HG03060 (cell line): ENCODE results near the gene NMNAT3.
"Not testable (repeated sequence)": the region's sequence is repeated elsewhere in the genome, so short reads cannot be mapped to it uniquely, and the experiment has no call there.

ENCODE experiments used
- ATAC-seq: cut with Tn5 transposase; IDR thresholded peaks from one replicate; pipeline ENCODE4 v1.9.1; 2021; ENCODE audit warnings: low read depth, moderate number of reproducible peaks; ENCODE audit not compliant: unreplicated experiment

Gene NMNAT3

DNA sequence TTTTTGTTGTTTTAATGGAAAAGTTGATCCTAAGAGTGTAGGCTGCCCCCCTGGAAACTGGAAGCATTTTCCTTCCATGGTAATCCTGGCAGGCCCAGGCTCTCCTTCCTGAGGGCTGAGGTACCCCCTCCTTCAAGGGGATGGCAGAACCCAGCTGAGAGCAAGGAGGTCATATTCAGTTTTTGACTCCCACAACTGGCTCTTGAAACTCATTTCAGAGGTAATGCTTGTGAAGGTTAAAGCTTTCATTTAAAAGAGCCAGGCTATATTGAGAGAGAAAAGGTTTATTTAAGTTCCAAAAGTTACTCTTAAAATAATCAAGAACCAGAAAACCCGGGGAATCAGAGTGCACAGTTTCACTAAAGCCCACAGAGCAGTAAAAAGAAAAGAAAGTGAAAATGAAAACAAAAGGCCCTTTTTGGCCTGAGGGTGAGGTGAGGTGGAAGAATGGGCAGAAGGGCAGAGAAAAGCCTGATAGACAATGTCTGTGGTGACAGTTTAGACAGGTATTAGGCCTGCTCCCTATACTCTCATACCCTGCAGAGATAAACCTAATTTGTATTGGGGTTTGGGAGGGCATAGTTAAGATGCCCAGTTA is 91.3 kb downstream of the NMNAT3 start:
- peak; percentile 82 for ATAC-seq

DNA sequence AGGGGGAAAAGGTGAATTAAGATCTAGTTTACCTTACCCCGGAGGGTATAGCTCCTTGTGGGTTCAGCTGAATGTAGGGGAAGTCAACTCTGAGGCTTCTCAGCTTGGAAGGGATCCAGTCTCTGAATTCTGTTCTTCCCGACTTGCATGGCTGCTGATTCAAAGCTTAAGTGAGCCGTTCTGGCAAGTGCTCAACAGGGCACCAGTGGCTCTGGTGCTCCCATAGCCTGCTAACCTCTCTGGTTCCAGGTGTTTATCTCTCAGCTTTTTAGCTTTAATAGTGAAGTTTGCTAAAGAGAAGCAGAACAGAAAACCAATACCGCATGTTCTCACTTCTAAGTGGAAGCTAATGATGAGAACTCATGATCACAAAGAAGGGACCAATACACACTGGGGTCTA is 92.0 kb downstream of the NMNAT3 start:
- no peak for ATAC-seq

- not testable (repeated sequence) for ATAC-seq
These were observed 94.1 kb downstream of the NMNAT3 start for GRCh38 chr3:139583651-139584050.

- no peak for ATAC-seq
These were observed 99.0 kb downstream of the NMNAT3 start for GRCh38 chr3:139578783-139579182.

GRCh38 chr3:139577909-139578308 is 99.9 kb downstream of the NMNAT3 start:
- no peak for ATAC-seq

DNA sequence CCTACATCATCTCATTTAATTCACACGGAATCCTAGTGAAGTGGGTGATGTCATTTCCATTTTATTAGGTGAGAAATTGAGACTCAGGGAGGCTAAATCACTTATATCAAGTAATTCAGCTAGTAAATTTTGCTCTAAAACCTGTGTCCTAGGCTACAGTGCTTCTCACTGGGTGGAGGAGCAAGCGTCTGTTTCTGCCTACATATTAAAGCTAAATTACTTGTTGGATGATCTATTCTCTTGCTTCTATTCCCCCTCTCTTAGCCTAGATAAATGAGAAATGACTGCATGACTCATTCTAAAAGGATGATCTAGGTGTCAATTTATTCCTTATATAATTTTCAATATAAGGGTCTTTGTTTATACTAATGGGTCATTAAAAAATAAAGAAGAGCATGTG is 100.4 kb downstream of the NMNAT3 start:
- ATAC-seq: no peak

DNA sequence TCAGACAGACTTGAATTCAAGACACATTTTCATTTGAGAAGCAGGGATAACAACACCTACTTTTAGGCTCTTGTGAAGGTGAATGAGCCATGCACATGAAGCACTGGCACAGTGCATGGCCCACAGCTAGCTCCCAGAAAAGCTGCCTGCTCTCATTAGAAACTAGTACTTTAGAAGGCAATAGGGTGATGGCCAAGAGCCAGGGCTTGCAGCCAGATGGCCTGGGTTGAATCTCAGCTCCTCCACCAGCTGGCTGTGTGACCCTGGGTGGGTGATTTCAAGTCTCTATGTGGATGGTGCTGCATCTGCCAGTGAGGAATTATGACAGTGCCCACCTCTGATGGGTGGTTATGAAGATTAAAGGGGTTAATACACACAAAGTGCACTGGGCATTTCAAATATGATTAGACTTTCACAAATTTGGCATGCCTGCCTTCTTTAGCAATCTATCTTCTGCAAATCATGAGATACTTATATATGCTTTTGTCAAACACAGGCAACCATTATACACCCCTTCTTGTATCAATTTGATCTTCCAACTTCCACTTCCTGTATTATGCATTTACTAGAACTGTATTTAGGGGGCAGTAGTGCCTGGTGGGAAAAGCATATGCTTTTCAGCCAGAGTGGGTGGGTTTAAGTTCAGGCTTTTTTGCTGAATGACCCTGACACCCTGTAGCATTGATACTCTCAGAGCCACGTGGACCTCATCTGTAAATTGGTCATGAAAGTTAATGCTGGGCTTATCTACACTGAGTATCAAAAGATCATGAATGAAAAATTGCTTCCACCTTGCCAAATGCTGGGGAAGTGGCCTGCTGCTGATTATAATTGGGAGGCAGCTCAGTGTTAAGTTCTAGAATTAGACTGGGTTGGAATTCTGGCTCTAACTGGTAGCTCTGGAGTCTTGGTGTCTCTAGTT is 103.5 kb downstream of the NMNAT3 start:
- no peak for ATAC-seq

GRCh38 chr3:139572847-139573672 is 104.7 kb downstream of the NMNAT3 start:
- no peak for ATAC-seq

GRCh38 chr3:139571711-139572110 is 106.1 kb downstream of the NMNAT3 start:
- no peak for ATAC-seq

GRCh38 chr3:139564294-139564861 is 113.4 kb downstream of the NMNAT3 start:
- ATAC-seq: no peak

GRCh38 chr3:139561959-139562676 is 115.7 kb downstream of the NMNAT3 start:
- no peak for ATAC-seq

GRCh38 chr3:139561255-139561817 is 116.4 kb downstream of the NMNAT3 start:
- ATAC-seq: no peak

DNA sequence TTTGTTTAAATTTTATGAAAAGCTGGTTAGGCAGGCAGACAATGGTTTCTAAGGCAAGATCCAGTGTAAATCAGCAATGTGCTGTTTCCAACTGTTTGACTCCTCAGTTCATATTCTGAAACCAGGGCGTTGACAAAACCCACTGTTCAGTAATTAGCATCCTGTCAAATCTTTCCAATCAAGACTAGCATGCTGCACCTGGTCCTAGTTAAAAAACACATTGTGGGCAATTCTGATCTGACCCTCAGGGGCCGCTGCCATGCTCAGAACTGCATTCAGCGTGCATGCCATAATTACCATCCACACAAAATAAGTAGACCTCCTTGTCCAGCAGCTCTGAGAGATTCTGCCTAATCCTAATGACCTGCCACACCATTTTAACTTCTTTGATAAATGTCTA is 117.4 kb downstream of the NMNAT3 start:
- ATAC-seq: no peak

DNA sequence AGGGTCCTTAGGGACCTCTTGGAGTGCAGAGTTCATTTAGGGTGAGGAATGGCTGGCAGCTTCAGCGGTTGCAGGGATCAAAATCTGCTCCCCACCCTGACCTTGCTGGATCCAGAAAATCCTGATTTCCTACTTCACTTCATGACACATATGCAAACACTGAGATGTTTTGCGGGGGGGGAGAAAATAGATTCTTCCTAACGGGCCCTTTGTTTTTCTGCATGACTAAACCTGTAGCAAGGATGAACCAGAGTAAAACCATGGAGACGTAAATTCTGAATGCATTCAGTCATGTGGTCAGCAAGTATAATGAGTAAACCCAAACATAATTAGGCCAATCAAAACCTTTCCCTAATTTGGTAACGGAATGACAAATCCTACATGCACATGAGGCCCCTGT is 118.2 kb downstream of the NMNAT3 start:
- no peak for ATAC-seq

DNA sequence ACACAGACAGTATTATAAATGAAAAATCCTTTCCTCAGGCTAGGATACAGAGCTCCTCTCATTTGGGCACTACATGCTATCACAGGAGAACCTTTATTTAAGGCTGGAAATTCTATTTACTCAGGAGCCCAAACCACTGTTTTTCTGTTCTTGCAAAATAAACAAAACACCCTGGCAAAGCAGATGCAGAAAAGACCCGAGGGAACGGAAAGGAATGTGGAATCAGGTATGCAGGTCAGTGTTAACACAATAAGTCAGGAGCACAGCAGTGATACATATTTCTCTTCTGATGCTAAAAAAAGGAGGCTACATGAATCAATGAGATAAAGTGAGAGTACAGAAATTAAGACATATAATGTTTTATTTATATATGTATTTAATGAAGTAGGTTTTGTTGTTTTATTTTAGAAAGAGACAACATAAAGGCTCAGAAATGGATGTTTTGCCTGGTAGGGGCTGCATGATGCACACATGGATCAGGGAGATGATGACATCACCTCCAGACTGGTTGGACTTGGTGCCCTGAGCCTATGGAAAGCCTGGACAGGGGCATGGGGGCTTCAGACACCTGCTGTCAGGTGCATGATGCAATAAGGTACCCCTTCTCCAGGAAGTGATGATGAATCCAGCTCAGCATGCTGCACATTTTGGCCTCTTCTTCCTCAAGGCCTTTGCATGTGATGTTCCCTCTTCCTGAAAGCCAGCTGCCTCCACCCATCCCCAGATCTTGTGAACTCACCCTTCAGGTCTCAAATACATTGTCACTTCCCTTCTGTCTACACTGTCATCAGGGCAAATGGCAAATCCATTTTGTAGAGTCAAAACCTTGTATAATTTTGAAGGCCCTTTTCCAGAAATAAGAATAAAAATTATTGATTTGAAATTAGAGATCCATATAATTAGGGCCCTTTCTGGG is 119.2 kb downstream of the NMNAT3 start:
- no peak for ATAC-seq

DNA sequence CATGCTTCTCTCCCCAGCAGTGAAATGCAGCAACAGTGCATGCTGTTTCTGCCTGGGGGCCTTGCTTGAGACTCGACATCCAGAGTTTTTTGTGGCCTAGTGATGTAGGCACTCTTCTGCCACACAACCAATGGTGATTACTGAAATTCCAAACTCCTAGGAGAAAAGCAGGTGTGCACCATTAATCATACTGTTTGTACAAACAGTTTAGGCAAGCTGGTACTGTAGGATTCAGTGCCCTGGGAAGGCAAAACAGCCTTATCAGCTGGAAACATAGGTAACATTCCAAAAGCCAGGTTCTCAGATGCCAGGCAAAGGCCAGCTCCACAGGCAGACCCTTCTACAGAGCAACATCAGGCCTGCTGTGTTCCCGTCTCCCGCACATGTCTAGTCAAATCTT is 120.7 kb downstream of the NMNAT3 start:
- no peak for ATAC-seq

- no peak for ATAC-seq
These were observed 122.5 kb downstream of the NMNAT3 start for GRCh38 chr3:139555249-139555648.

DNA sequence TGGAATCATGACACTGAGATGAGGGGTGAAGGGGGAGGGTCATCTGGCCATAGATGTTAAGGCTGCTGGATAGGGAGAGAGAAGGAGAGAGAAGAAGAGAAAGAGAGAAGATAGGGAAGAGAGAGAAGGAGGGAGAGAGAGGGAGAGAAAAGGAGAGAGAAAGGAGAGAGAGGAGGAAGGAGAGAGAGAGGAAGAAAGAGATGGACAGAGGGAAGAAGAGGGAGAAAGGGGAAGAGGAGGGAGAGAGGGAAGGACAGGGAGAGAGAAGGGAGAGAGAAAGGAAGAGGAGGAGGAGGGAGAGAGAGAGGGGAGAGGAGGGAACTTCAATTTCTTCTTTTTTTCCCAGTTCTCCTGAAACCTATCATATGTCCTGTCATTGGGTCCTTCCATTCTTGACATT is 123.1 kb downstream of the NMNAT3 start:
- ATAC-seq: no peak
